Psoas muscle (tissue), 8 donors: ENCODE data around the gene MAEL. TPM values are rescaled to one million over a fixed set of nuclear protein-coding genes. Genes with fewer than 3 reads are reported as not detected.

Source experiments
- ATAC-seq, 4 donors: fragments of 200-7000 bp; cut with Tn5 transposase; one replicate each; pipeline ENCODE4 v1.9.1; 2020; ENCODE audit warnings: moderate library complexity in 3 of 4, mild to moderate bottlenecking in 2 of 4
- DNase-seq, 2 donors: peaks; one replicate each; pipeline ENCODE4 v3.0.0-alpha.2; 2020
- H3K27ac ChIP-seq: fragments of 200-600 bp; one replicate; pipeline ENCODE4 v1.8.0; 2022
- H3K27me3 ChIP-seq, 3 donors: fragments of 200-600 bp in 1 of 3; one replicate each; pipeline versions ENCODE4 v1.6.1 to v1.8.0; 2013 to 2022; ENCODE audit warnings: low read length in 2 of 3, mild to moderate bottlenecking in 2 of 3, moderate library complexity in 1 of 3; ENCODE audit not compliant: insufficient read depth in 3 of 3
- H3K36me3 ChIP-seq, 2 donors: fragments of 200-600 bp in 1 of 2; one replicate each; pipeline versions ENCODE4 v1.6.1 to v1.8.0; 2013 to 2022; ENCODE audit warnings: low read depth in 1 of 2, mild to moderate bottlenecking in 1 of 2, moderate library complexity in 1 of 2; ENCODE audit not compliant: insufficient read depth in 1 of 2
- H3K4me1 ChIP-seq: fragments of 200-600 bp; one replicate; pipeline ENCODE4 v1.8.0; 2022
- H3K4me3 ChIP-seq: fragments of 200-600 bp; one replicate; pipeline ENCODE4 v1.8.0; 2022; ENCODE audit warnings: mild to moderate bottlenecking
- H3K9me3 ChIP-seq: fragments of 200-600 bp; one replicate; pipeline ENCODE4 v1.8.0; 2022
- WGBS, 3 donors: extraction: QIAGEN DNeasy Blood & Tissue Kit; methylation state at CpG; one replicate each; pipeline versions ENCODE4 v1.1.6 to v1.1.7; 2013; 5-methylcytosine and 5-hydroxymethylcytosine counted together
- intact Hi-C, 2 donors: fragments of 100-400 bp; cut with DNase I; formaldehyde crosslinking; loops; one replicate each; pipeline versions ENCODE4 v1.11.0 to v1.14.2; 2022
- polyA plus RNA-seq, 3 donors: library from polyadenylated mRNA; stranded (reverse); fragments of 200-250 nt; gene quantifications; one replicate each; pipeline ENCODE4 v1.2.3, GENCODE V29; 2013
- total RNA-seq, 4 donors: library from RNA; stranded (reverse); fragmentation: NEBNext Ultra II Directional in 2 of 4; extraction: Animal tissue kit (Norgen Biotek cat#: 25700) in 2 of 4; gene quantifications; one replicate each; pipeline versions ENCODE4 v1.2.1 to v1.2.4, GENCODE V29; 2021 to 2023
- TF ChIP-seq, protein P1 (sequence below): fragments of 200-600 bp; IDR thresholded peaks from one replicate; pipeline ENCODE4 v1.8.0; 2022; ENCODE audit warnings: antibody characterized with exemption
- donor health status: healthy with polysubstance abuse.
- donor health status: DM: no; HTN: no; CAD: no; lungs with moderate emphysema.
- donor health status: Bipolar disorder and iron deficiency.
- donor health status: healthy.
- donor health status: DM: yes; HTN: yes; CAD: no.
- donor health status: DM: no; HTN: no; CAD: no.
- donor health status: DM: no; HTN: no; CAD: no.
- donor health status: DM: yes; HTN: yes; CAD: no.

Gene MAEL
- total and polyA plus RNA-seq, 7 donors = 0.04 TPM; not detected in 6

DNA sequence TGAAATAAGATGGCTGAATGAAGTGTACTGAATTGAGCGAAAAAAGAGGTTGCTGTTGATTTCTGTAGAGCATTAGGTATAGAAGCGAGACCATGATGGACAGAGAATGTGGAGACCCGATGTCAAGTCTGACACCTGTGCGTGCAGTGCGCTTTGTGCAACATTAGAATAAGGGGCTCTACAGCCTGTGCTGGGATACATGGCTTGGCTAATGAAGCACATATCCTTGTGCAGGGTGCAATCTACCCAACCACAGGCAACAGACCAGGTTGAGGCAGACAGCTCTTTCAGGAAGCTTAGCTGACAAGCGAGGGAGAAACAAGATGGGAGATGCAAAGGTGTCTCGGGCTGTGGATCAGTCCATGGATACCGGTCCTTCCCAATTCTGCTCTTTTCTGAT, 82.2 kb downstream of the MAEL start:
- intact Hi-C loops = no loop called here
- ATAC-seq = no peak
- Histone ChIP-seq H3K27ac (no peak overlapping the region), H3K4me3 (no peak overlapping the region), H3K36me3 (no peaks in the 10 kb centered on the region), H3K9me3 (no peaks in the 10 kb centered on the region), H3K4me1 (no peaks in the 10 kb centered on the region), H3K27me3 (no peaks in the 10 kb centered on the region)
- no peak for DNase-seq
- TF ChIP-seq, protein P1, sequence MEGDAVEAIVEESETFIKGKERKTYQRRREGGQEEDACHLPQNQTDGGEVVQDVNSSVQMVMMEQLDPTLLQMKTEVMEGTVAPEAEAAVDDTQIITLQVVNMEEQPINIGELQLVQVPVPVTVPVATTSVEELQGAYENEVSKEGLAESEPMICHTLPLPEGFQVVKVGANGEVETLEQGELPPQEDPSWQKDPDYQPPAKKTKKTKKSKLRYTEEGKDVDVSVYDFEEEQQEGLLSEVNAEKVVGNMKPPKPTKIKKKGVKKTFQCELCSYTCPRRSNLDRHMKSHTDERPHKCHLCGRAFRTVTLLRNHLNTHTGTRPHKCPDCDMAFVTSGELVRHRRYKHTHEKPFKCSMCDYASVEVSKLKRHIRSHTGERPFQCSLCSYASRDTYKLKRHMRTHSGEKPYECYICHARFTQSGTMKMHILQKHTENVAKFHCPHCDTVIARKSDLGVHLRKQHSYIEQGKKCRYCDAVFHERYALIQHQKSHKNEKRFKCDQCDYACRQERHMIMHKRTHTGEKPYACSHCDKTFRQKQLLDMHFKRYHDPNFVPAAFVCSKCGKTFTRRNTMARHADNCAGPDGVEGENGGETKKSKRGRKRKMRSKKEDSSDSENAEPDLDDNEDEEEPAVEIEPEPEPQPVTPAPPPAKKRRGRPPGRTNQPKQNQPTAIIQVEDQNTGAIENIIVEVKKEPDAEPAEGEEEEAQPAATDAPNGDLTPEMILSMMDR = no peak
- 97 to 98% (median 97%) methylated on average over 8 of the region's 8 CpGs for WGBS, 3 donors

Other genes starting within 250 kb of the MAEL start
- gene POGK, start 149.8 kb upstream of the MAEL start, total RNA-seq = 10 to 100 TPM in 3 of 4 donors, 1 to 10 TPM in 1; 9.1 to 15.6 (median 10.3) TPM
- 1 to 10 TPM; 3.4 to 6.1 (median 5.3) TPM for gene POGK, start 149.8 kb upstream of the MAEL start, polyA plus RNA-seq
- 1 to 10 TPM; 8.3 to 9.9 (median 8.9) TPM for gene TADA1, start 113.0 kb upstream of the MAEL start, total RNA-seq
- 1 to 10 TPM; 7.3 to 7.6 (median 7.4) TPM for gene TADA1, start 113.0 kb upstream of the MAEL start, polyA plus RNA-seq
- gene ILDR2, start 13.7 kb upstream of the MAEL start, total RNA-seq = under 1 TPM; 0.11 to 0.30 (median 0.17) TPM
- gene ILDR2, start 13.7 kb upstream of the MAEL start, polyA plus RNA-seq = under 1 TPM; 0.01 to 0.12 (median 0.03) TPM
- 1 to 10 TPM in 1 of 4 donors, under 1 TPM in 2, not detected in 1; 0.12 to 2.2 (median 0.27) TPM for gene GPA33, start 101.1 kb downstream of the MAEL start, total RNA-seq
- gene GPA33, start 101.1 kb downstream of the MAEL start, polyA plus RNA-seq = under 1 TPM in 2 of 3 donors, not detected in 1; 0.06 to 0.10 TPM
- gene STYXL2, start 104.8 kb downstream of the MAEL start, total RNA-seq = 100 to 1,000 TPM; 134 to 205 (median 143) TPM
- gene STYXL2, start 104.8 kb downstream of the MAEL start, polyA plus RNA-seq = 10 to 100 TPM; 15.2 to 56.0 (median 52.5) TPM
- 1 to 10 TPM; 6.3 to 9.0 (median 6.6) TPM for gene POU2F1, start 231.6 kb downstream of the MAEL start, total RNA-seq
- gene POU2F1, start 231.6 kb downstream of the MAEL start, polyA plus RNA-seq = 1 to 10 TPM in 2 of 3 donors, under 1 TPM in 1; 0.83 to 3.5 (median 1.3) TPM